HG03064 (cell line): ENCODE results near the gene IER5L.

Source experiments
- ATAC-seq: cut with Tn5 transposase; IDR thresholded peaks from one replicate; pipeline ENCODE4 v1.9.1; 2021; ENCODE audit warnings: low read depth; ENCODE audit not compliant: unreplicated experiment

IER5L gene

GRCh38 chr9:129182625-129183494, 4.8 kb upstream of the IER5L start:
- no peak for ATAC-seq

DNA sequence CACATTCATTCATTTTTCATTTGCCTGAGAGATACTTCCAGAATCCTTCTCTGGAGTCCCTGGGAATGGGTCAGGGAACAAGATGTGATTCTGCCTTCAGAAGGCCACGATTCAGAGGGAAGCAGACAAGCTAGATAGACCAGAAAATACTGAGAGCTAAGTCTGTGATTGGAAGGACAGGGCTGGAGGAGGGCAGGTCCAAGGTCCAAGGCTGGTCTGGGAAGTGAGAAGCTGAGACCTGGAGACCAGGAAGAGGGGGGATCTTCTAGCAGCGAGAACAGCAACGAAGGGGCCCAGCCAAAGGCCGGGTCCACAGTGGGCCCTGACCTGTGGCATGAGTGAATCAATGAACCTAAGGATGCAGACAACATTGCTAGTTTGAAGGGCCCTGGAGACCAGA, 4.1 kb upstream of the IER5L start:
- no peak for ATAC-seq

DNA sequence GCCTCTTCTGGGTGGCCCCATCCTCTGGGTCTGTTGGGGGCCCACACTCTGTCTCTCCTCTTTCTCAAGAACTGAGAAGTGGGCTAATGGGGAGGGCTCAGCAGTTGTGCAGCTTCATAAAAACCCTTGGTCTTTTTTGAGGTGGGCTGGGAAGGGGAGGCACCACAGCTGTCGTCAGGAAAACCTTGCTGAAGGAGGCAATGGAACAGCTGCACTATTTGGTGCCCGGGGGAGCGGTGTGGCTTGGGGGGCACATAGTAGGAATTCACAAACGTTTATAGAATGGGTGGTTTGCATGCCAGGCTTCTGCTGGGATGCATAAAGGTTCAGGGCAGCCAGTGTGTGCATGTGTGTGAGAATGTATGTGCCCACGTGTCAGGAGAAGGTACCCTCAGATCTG, 3.2 kb upstream of the IER5L start:
- ATAC-seq, result no peak

DNA sequence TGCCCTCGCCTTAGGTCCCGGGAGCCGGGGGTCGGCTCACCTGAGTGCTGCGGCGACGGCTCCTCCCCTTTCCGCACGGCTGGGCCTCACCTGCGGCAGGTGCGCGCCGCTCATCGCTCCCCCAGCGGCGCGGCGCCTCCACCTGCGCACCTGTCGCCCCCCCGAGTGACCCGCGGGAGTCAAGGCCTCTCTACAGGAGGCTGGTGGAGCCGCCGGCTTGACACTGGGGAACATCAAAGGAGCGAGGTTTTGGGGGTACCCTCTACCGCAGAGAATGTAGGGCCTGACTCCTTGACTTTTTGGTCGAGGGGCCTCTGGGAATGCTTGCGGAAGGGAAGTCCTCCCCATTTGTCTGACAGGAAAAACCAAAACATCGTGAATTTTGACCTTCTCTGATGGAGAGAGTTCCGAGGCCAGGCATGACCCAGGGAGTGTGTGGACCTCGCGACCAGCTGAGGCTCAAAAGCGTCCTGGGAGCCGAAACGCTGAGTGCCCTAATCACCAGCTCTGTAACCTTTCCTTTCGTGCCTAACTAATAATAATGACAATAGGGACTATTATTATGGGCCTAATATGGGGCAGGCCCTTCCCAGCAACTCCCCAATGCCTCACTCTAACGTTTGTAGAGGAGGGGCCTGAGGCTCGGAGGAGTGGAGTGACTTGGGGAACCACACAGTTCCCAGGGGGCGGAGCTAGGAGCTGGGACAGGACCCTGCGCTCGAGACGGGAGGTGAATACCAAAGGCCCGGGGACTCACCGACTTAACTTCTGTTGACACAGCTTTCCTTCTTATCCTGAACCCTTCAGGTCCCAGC, 714 bp upstream of the IER5L start:
- no peak for ATAC-seq

DNA sequence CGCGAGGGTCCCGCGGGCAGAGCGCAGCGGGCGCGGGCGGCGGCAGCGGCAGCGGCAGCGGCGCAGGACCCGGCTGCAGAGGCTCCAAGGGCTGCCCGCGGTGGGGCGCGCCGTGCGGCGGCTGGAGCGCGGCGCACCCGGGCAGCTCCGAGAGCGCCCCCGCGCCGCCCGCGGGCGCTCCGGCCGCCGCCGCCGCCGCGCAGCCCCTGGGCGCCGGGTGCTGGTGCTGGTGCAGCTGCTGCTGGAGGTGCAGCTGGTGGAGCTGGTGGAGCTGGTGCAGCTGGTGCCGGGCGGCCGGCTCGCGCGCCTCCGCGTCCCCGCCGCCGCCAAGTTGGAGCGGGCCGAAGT, 644 bp downstream of the IER5L start:
- peak; percentile 26 for ATAC-seq

GRCh38 chr9:129176701-129177442, 1.2 kb downstream of the IER5L start:
- ATAC-seq, result no peak

DNA sequence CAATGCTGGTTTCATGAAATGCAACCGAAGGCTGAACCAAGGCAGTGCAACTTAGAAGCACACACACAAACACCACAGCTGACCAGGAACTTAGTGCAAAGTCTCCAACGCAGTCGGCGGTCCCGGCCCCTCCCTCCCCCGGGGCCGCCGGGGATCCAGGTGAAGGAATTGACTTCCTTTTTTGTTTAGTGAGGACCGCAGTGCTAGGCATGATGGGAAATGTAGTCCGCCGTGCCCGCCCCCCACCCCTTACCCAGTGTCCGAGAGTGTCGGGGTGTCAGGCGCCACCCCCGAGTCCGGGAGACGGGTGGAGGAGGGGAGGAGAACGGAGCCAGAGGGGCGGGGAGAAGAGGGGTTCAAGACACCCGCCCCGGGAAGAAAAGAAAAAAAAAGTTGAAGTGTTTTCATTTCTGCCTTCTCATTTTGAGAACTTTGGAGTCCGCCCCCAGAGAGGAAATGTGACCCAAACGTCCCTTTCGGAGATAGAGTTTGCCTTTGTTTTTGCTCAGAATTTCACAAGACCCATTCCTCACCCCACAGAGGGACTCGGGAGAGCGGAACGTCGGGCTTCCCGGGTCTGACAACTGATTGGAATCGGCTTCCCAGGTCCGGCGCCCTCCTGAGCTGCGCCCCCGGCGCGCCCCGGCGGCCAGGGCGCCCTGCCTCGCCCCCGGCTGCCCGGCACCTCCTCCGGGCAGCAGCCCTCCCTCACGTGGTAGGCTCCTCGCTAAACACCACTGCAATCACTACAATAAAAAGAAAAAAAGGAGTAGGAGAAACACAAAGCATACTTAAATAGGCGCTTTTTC, 2.0 kb downstream of the IER5L start:
- ATAC-seq, result no peak

GRCh38 chr9:129175515-129175824, 2.6 kb downstream of the IER5L start:
- ATAC-seq, result no peak

- no peak for ATAC-seq
These were observed 3.1 kb downstream of the IER5L start for GRCh38 chr9:129174724-129175514.

DNA sequence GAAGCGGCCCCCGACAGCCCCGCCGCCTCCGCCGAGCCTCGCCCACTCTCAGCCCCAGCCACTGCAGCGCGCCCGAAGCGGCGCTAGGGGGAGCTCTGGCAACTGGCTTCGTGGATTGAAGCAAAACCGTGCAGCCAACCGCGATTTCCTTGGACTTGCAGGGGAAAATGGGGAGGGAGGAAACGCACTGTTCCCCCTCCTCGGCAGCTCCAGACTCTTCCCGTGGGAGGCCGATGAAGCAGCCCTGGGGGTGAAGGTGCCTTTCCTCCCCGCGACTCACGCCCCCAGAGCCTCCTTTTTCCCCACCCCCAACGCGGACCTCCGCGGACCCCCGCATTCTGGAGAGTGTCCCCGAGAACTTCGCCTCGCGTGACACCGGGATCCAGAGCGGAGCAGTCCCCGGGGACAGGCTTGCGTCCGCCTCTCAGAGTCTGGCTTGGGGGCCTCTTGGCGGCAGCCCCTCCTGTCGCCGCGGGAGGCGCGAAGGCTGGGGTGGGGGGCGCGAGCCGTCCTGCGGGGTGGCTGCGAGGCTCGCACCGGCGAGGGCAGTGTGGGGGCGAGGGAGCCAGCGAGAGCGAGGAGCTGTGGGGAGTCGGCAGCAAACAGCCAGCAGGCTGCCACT, 3.8 kb downstream of the IER5L start:
- no peak for ATAC-seq

GRCh38 chr9:129173296-129174101, 4.6 kb downstream of the IER5L start:
- no peak for ATAC-seq

DNA sequence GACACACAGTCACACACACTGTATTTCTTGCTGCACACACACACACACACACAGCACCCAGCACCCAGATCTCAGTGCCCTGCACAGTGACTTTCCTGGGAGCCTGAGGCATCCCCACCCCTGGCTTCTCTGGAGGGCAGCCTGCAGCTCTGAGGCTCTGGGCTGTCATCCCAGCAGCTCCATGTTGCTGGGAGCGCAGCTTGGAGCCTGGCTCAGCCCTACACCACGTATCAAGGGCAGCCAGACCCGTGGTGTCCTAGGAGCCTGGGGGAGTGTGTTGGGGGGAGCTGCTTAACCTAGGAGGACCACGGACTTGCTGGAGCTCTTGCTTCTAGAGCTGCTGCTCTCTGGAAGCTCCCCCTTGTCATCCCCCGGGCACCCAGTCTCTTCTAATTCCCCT, 5.2 kb downstream of the IER5L start:
- ATAC-seq, result no peak

DNA sequence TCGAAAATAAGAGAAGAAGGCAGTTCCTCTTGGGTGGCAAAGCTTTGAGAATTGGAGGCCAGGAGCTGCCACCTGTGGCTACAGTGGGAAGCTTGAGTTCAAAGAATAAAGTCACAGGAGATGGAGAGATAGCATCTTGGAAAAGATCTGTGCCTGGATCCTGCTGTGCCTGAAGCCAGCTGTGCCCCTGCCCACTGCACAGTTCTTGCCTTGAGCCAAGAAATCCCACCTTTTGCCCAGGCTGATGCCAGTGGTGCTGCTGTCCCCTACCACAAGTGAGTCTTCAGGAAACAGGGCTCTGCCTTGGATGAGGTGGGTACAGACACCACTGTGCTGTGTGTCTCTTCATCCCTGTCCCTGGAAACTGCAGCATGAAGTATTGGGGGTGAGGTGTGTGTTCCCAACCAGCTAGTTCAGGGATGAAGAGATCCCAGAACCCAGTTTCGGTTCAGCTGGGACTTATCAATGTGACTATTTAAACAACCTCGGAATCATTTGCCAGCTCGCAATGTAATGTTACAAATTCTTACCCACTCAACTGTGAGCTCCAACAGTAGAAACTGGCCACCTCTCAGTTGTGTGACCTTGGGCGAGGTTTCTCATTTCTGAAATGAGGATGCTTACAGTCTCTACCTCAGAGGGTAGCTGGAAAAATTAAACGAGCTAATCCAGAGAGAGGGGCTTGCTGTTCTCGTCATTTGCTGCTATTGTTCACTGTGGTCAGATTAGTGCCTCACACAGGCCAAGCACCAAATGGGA, 5.9 kb downstream of the IER5L start:
- ATAC-seq, result no peak

GRCh38 chr9:129170229-129170628, 7.8 kb downstream of the IER5L start:
- no peak for ATAC-seq

GRCh38 chr9:129166623-129167557, 11.2 kb downstream of the IER5L start:
- ATAC-seq, result no peak

DNA sequence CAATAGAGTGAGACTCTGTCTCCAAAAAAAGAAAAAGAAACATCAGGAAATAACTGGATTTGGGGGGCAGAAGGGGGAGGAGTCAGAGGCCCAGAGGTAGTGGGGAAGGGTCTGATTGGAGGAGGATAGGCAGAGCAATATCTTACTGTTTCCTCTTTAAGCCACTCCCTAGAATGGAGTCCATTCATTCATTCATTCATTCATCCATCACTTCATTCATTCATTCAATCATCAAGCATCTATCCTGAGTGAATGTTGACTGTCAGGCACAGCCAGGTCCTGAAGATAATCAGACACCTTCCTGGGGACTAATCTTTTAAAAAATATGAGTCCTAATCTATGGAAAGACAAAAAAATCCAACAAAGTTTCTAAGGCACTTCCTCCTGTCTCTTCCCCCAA, 12.9 kb downstream of the IER5L start:
- no peak for ATAC-seq
